Breast epithelium (tissue), 4 donors: ENCODE data around the gene HOXB5. TPM values are rescaled to one million over a fixed set of nuclear protein-coding genes. Genes with fewer than 3 reads are reported as not detected.

ENCODE experiments used
- DNase-seq, 2 donors: peaks; one replicate each; pipeline ENCODE4 v3.0.0-alpha.2; 2019; ENCODE audit warnings: low spot score in 2 of 2
- H3K27ac ChIP-seq, 2 donors: fragments of 200-600 bp; sonication (generic) in 1 of 2; one replicate each; pipeline ENCODE4 v1.5.1; 2016 to 2019; ENCODE audit warnings: mild to moderate bottlenecking in 1 of 2
- H3K27me3 ChIP-seq, 2 donors: fragments of 200-600 bp; sonication (generic) in 1 of 2; one replicate each; pipeline versions ENCODE4 v1.5.1 to v1.6.0; 2017 to 2019; ENCODE audit warnings: control low read depth in 1 of 2, mild to moderate bottlenecking in 1 of 2
- H3K36me3 ChIP-seq: fragments of 200-600 bp; one replicate; pipeline ENCODE4 v1.5.1; 2019
- H3K4me1 ChIP-seq, 2 donors: fragments of 200-600 bp; sonication (generic); one replicate each; pipeline ENCODE4 v1.5.1; 2016 to 2019; ENCODE audit warnings: control low read depth in 1 of 2
- H3K4me3 ChIP-seq, 3 donors: fragments of 200-600 bp; sonication (generic); 1 replicate in 2 of 3; 2 replicates in 1 of 3; pipeline ENCODE4 v1.5.1; 2016 to 2019; ENCODE audit warnings: mild to moderate bottlenecking in 3 of 3, moderate library complexity in 2 of 3
- H3K9me3 ChIP-seq, 2 donors: fragments of 200-600 bp; sonication (generic) in 1 of 2; one replicate each; pipeline ENCODE4 v1.5.1; 2016 to 2019; ENCODE audit warnings: control low read depth in 1 of 2
- CTCF ChIP-seq, 3 donors: fragments of 450-650 bp; IDR thresholded peaks; one replicate each; pipeline ENCODE4 v1.5.1; 2016 to 2017; ENCODE audit warnings: antibody characterized with exemption in 3 of 3, mild to moderate bottlenecking in 3 of 3, moderate library complexity in 3 of 3
- POLR2A ChIP-seq: fragments of 450-650 bp; IDR thresholded peaks from one replicate; pipeline ENCODE4 v1.6.1; 2016; ENCODE audit warnings: antibody characterized with exemption, mild to moderate bottlenecking, moderate library complexity
- POLR2AphosphoS5 ChIP-seq, 3 donors: sonication (generic); formaldehyde crosslinking; IDR thresholded peaks; one replicate each; pipeline ENCODE4 v1.6.1; 2017; ENCODE audit warnings: antibody characterized with exemption in 3 of 3
- intact Hi-C: fragments of 100-400 bp; cut with DNase I; formaldehyde crosslinking; loops from one replicate; pipeline ENCODE4 v1.15.1; 2023; ENCODE audit warnings: low total_unique reads
- total RNA-seq, 3 donors: library from RNA; depleted of rRNA; stranded (reverse); fragments of >200 nt; gene quantifications; one replicate each; pipeline ENCODE4 v1.1.0, GENCODE V29; 2016

HOXB5 gene
- total RNA-seq, 3 donors from 2014 or later: 0.44 to 2.0 (median 1.4) TPM

- H3K9me3 ChIP-seq: no peaks in the 10 kb centered on the region
- H3K27me3 ChIP-seq: peaks cover 10 to 100% of the 10 kb centered on the region in 2 donors
- no peak overlapping the region for H3K27ac ChIP-seq
- intact Hi-C loops: no loop called here
- no peak for TF ChIP-seq POLR2A
- TF ChIP-seq CTCF (IDR thresholded peaks at IDR 0.05): no peak
- TF ChIP-seq POLR2AphosphoS5 (IDR thresholded peaks at IDR 0.05): no peak
- H3K4me3 ChIP-seq: no peak overlapping the region
- no peaks in the 10 kb centered on the region for H3K36me3 ChIP-seq
- peaks cover 4 to 7% of the 10 kb centered on the region in 2 donors for H3K4me1 ChIP-seq
- no peak for DNase-seq
These were observed 37.5 kb upstream of the HOXB5 start for GRCh38 chr17:48630925-48631692.

GRCh38 chr17:48630009-48630924 lies 36.7 kb upstream of the HOXB5 start:
- Histone ChIP-seq H3K36me3 (no peaks in the 10 kb centered on the region), H3K9me3 (no peaks in the 10 kb centered on the region), H3K4me1 (peaks cover 7 to 13% of the 10 kb centered on the region in 2 donors), H3K27me3 (peaks cover 11 to 100% of the 10 kb centered on the region in 2 donors), H3K4me3 (no peak overlapping the region), H3K27ac (no peak overlapping the region)
- intact Hi-C loops: no loop called here
- TF ChIP-seq POLR2AphosphoS5 (IDR thresholded peaks at IDR 0.05) (no peak), CTCF (IDR thresholded peaks at IDR 0.05) (no peak), POLR2A (no peak)
- no peak for DNase-seq

GRCh38 chr17:48629411-48629759 lies 35.8 kb upstream of the HOXB5 start:
- no peak overlapping the region for H3K4me3 ChIP-seq
- intact Hi-C loops: no loop called here
- H3K27ac ChIP-seq: no peak overlapping the region
- no peaks in the 10 kb centered on the region for H3K36me3 ChIP-seq
- no peak for DNase-seq
- peaks cover 14 to 18% of the 10 kb centered on the region in 2 donors for H3K4me1 ChIP-seq
- peaks cover 16 to 100% of the 10 kb centered on the region in 2 donors for H3K27me3 ChIP-seq
- TF ChIP-seq POLR2AphosphoS5 (IDR thresholded peaks at IDR 0.05) (no peak), CTCF (IDR thresholded peaks at IDR 0.05) (no peak), POLR2A (no peak)
- no peaks in the 10 kb centered on the region for H3K9me3 ChIP-seq

- Histone ChIP-seq H3K36me3 (no peaks in the 10 kb centered on the region), H3K9me3 (no peaks in the 10 kb centered on the region), H3K4me1 (peaks cover 14 to 18% of the 10 kb centered on the region in 2 donors), H3K4me3 (no peak overlapping the region), H3K27me3 (peaks cover 16 to 100% of the 10 kb centered on the region in 2 donors), H3K27ac (no peak overlapping the region)
- intact Hi-C loops: no loop called here
- DNase-seq: no peak
- TF ChIP-seq POLR2AphosphoS5 (IDR thresholded peaks at IDR 0.05) (no peak), CTCF (IDR thresholded peaks at IDR 0.05) (no peak)
These were observed 35.3 kb upstream of the HOXB5 start for GRCh38 chr17:48628649-48629410.
